Activated CD4-positive, alpha-beta memory T cell treated with anti-CD3 and anti-CD28 coated beads for 36 hours (primary cell): ENCODE data around the gene LRRC49. TPM values are rescaled to one million over a fixed set of nuclear protein-coding genes. Genes with fewer than 3 reads are reported as not detected.

ENCODE experiments used
- CTCF ChIA-PET: fragments of 350-600 bp; sonication (Branson Sonifier 250); formaldehyde crosslinking; loops from one replicate; lab custom pipeline; 2021; ENCODE audit warnings: antibody characterized with exemption, inconsistent platforms; lab: Charles Lee
- POLR2A ChIA-PET: fragments of 350-600 bp; sonication (Branson Sonifier 250); formaldehyde crosslinking; loops from one replicate; lab custom pipeline; 2021; ENCODE audit warnings: antibody characterized with exemption; lab: Charles Lee
- DNase-seq: peaks from one replicate; pipeline ENCODE4 v3.0.0-alpha.2; 2020
- H3K27ac Mint-ChIP-seq: one replicate; pipeline ENCODE4 v1.8.0; 2021; ENCODE audit warnings: mixed read lengths
- H3K27me3 Mint-ChIP-seq: one replicate; pipeline ENCODE4 v1.8.0; 2021; ENCODE audit warnings: mixed read lengths
- H3K36me3 Mint-ChIP-seq: one replicate; pipeline ENCODE4 v1.8.0; 2021; ENCODE audit warnings: mixed read lengths
- H3K4me1 Mint-ChIP-seq: one replicate; pipeline ENCODE4 v1.8.0; 2021; ENCODE audit warnings: low read depth, mixed read lengths
- H3K4me3 Mint-ChIP-seq: one replicate; pipeline ENCODE4 v1.8.0; 2021; ENCODE audit warnings: mild to moderate bottlenecking, mixed read lengths
- H3K9me3 Mint-ChIP-seq: one replicate; pipeline ENCODE4 v1.8.0; 2021; ENCODE audit warnings: mixed read lengths
- intact Hi-C: fragments of 100-400 bp; cut with micrococcal nuclease; formaldehyde crosslinking; loops from one replicate; pipeline ENCODE4 v1.15.1; 2023
- total RNA-seq, 2 experiments: library from RNA; stranded (reverse); gene quantifications; one replicate each; pipeline ENCODE4 v1.2.3, GENCODE V29; 2021

LRRC49 gene
- total RNA-seq, 2 experiments from 2014 or later: 0.26 to 0.46 TPM

DNA sequence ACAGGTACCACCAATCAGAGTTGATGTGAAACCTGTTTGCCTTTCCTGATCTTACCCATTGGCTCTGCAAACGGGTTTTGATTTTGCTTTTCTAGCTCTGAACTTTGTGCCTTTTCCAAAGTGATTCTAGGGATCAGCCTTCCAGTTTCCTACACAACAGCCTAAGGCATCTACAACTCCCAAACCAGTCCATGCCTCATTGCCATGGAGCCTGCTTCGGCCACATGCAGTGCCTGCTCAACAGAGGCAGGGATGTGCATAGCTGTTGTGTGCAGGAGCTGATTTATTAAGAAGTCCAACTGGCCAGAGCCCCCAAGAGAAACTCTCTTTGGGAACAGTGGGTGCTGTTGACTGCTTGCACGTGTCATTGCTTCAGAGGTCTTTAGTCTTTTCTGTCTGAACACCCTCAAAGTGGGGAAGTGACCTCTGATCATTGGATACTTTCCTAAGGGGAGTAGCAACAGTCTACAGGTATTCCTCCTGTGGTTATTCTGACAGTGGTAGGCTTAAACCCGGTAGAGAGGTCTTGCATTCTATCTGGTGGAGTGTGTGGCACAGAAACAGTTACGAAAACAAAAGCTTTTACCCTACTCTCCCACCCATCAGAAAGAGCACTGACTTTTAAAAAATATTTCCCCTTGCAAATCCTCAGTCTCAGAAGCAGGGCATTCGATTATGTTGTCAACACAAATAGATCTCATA, 186.0 kb downstream of the LRRC49 start:
- Mint-ChIP-seq H3K9me3 (peaks cover 3% of the 10 kb centered on the region), H3K36me3 (no peaks in the 10 kb centered on the region), H3K4me1 (no peaks in the 10 kb centered on the region), H3K27ac (no peak overlapping the region), H3K27me3 (peaks cover 13% of the 10 kb centered on the region), H3K4me3 (no peak overlapping the region)
- intact Hi-C loops: no loop called here
- CTCF ChIA-PET: no interaction called here
- DNase-seq: no peak
- POLR2A ChIA-PET: no interaction called here

DNA sequence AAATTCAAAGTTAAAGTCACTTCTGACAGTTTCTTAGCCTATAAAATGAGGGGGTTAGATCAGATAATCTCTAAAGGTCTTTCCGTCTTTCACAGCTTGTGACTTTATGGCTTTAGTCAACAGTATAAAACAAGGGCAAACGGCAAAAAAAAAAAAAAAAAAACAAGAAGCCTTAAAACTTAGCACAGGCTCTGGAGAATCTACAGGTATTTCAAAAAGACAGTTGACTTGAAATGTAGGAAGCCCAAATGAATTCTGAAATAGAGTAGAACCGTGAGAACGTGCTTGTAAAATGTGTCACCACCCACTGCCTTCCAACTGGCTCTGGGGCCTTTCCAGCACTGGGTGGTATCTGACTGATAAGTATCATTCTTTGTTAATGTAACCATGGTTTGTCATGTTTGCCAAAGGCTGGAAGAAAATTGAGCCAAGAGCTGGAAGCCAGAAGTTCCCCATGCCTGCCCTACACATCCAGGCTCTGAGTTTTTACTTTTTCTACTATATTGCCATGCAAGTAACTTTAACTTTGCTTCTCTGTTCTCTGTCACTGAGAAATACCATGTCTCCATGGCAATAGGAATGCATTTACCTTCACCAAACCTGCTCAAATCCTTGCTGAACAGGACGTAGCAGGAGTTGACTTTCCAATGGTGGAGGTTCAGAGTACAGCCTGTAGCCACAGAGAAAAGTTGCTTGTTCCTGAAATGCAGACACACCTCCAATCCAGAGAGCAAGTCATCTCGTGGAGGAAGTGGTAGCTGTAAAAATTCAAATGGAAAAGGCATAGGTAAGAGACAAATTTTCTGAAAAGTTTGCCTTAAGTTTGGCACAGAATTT, 186.8 kb downstream of the LRRC49 start:
- ChIA-PET CTCF (no interaction called here), POLR2A (no interaction called here)
- Mint-ChIP-seq H3K4me1 (no peaks in the 10 kb centered on the region), H3K27ac (no peak overlapping the region), H3K9me3 (peaks cover 2% of the 10 kb centered on the region), H3K4me3 (no peak overlapping the region), H3K27me3 (peaks cover 11% of the 10 kb centered on the region), H3K36me3 (no peaks in the 10 kb centered on the region)
- intact Hi-C loops: no loop called here
- DNase-seq: no peak

DNA sequence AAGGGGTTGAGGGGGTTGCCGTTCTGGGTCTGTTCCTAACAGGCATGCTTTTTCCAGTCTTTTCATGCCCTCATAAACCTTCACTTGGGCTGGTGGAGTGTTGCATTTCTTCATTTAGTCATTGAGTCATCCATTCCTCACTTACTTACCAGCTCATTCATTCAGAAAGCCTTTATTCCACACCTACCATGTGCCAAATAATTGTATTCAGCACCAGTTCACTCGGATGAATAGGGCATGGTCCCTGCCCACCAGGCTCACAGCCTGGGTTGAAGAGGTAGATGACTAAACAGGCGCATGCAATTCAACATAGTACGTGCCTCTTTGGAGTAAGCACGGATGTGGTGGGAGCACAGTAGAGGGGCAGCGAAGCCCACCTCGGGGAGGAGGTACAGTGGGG, 187.5 kb downstream of the LRRC49 start:
- Mint-ChIP-seq H3K4me3 (no peak overlapping the region), H3K9me3 (no peaks in the 10 kb centered on the region), H3K27ac (no peak overlapping the region), H3K4me1 (no peaks in the 10 kb centered on the region), H3K36me3 (no peaks in the 10 kb centered on the region), H3K27me3 (peaks cover 12% of the 10 kb centered on the region)
- DNase-seq: no peak
- ChIA-PET POLR2A (no interaction called here), CTCF (no interaction called here)
- intact Hi-C loops: no loop called here

DNA sequence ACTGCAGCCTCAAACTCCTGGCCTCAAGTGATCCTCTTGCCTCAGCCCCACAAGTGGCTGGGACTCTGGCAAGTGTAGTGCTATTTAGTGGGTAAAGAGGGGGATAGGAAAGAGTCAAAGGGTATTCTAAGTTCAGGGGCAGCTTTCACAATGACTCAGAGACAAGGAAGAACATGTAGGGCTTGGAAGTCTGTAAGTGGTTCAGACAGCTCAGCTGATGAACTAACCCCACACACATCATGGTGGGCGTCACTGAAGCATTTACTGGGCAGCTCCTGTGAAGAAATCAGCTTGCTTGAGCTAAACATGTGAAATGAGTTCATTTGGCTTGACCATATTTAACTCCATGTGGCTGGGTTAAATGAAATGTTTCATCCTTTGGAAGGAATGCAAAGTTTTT, 188.1 kb downstream of the LRRC49 start:
- no peaks in the 10 kb centered on the region for H3K9me3 Mint-ChIP-seq
- CTCF ChIA-PET: interaction anchor here (0.5 kb wide), 1 partner anchor 18 kb away, joined by 3 read pairs; no protein-coding TSS in a partner anchor
- H3K4me3 Mint-ChIP-seq: no peak overlapping the region
- POLR2A ChIA-PET: no interaction called here
- H3K36me3 Mint-ChIP-seq: no peaks in the 10 kb centered on the region
- no peaks in the 10 kb centered on the region for H3K4me1 Mint-ChIP-seq
- no peak for DNase-seq
- H3K27me3 Mint-ChIP-seq: peaks cover 13% of the 10 kb centered on the region
- no peak overlapping the region for H3K27ac Mint-ChIP-seq
- intact Hi-C loops: no loop called here

DNA sequence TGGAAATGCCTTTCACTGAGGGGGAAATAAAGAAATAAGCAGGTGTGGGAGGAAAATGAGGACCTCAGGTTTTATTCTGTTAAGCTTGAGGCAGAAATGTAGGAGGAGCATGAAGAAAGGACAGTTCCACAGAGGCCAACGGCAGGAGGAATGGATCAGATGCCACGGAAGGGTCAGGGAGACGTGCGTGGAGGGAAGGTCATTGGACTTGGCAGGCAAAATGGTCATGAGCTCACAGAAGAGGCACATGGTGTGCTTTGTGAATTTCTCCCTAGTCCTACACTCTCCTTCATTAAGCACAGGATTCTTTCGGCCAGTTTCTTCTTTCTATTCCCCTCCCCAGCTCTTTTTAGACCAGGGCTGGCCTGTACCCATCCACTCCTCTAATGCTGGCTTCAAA, 190.2 kb downstream of the LRRC49 start:
- POLR2A ChIA-PET: no interaction called here
- intact Hi-C loops: no loop called here

DNA sequence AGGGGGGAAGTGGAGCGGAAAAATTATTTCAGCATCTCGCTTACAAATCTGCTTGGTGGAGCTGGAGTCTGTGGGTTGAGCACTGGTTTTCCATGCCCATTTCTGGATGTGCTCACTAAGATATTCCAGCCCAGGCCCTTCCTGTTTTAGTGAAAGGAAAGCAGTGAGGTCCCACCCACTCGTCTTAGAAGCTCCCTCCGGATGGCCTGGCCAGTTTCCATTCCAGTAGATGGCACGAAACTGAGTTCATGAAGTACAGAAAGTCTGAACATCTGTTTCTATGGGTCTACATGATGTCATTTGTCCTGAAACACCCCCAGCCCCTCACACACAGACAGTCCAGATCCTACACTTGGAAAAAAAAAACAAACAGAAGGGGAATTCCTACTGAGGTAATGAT, 190.7 kb downstream of the LRRC49 start:
- CTCF ChIA-PET: no interaction called here
- no peaks in the 10 kb centered on the region for H3K4me1 Mint-ChIP-seq
- peaks cover 2% of the 10 kb centered on the region for H3K9me3 Mint-ChIP-seq
- no peak overlapping the region for H3K4me3 Mint-ChIP-seq
- POLR2A ChIA-PET: no interaction called here
- no peak overlapping the region for H3K27ac Mint-ChIP-seq
- intact Hi-C loops: no loop called here
- peaks cover 13% of the 10 kb centered on the region for H3K27me3 Mint-ChIP-seq
- DNase-seq: no peak
- H3K36me3 Mint-ChIP-seq: no peaks in the 10 kb centered on the region

More for the DNA sequence above, 190.2 kb downstream of the LRRC49 start:
- no peaks in the 10 kb centered on the region for H3K36me3 Mint-ChIP-seq
- no peak for DNase-seq
- CTCF ChIA-PET: no interaction called here
- H3K27me3 Mint-ChIP-seq: peaks cover 13% of the 10 kb centered on the region
- no peaks in the 10 kb centered on the region for H3K4me1 Mint-ChIP-seq
- no peak overlapping the region for H3K4me3 Mint-ChIP-seq
- H3K27ac Mint-ChIP-seq: no peak overlapping the region
- no peaks in the 10 kb centered on the region for H3K9me3 Mint-ChIP-seq

DNA sequence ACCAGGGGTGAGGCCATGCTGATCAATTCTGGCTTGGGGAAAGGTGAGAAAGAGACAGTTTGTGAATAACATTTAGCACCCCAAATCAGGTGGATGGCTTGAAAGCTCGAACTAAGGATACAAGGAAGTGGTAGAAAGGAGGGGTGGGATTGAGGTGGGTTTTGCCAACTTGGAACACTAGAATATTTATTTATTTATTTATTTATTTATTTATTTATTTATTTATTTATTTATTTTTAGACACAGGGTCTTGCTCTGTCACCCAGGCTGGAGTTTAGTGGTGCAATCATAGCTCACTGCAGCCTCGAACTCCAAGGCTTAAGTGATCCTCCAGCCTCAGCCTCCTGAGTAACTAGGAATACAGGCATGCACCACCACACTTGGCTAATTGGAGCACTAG, 191.6 kb downstream of the LRRC49 start:
- intact Hi-C loops: no loop called here
- ChIA-PET CTCF (no interaction called here), POLR2A (no interaction called here)

DNA sequence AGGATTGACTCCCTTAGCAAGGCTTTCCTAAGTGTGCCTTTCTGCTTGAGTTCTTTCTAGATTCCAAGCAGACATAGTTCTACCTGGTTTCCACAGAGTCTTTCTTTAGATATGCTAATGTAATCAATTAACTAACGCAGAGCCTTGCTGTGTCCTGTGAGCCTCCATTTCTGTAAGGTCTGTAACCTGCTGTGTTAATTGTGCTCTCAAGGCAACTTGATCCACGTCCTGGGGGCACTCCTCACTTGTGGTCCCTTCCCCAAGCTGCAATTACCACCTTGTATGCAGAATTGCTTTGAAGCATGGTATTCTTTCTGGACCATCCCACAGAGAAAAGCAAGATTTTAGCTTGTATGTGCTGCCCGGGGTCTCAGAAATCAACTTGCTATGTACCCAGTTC, 193.2 kb downstream of the LRRC49 start:
- Mint-ChIP-seq H3K36me3 (no peaks in the 10 kb centered on the region), H3K27ac (no peak overlapping the region), H3K4me1 (no peaks in the 10 kb centered on the region), H3K4me3 (no peak overlapping the region), H3K27me3 (peaks cover 20% of the 10 kb centered on the region), H3K9me3 (peaks cover 7% of the 10 kb centered on the region)
- no peak for DNase-seq
- CTCF ChIA-PET: no interaction called here
- POLR2A ChIA-PET: no interaction called here
- intact Hi-C loops: no loop called here

More for the DNA sequence above, 191.6 kb downstream of the LRRC49 start:
- DNase-seq: no peak
- Mint-ChIP-seq H3K9me3 (peaks cover 7% of the 10 kb centered on the region), H3K36me3 (no peaks in the 10 kb centered on the region), H3K4me3 (no peak overlapping the region), H3K27ac (no peak overlapping the region), H3K27me3 (peaks cover 17% of the 10 kb centered on the region), H3K4me1 (no peaks in the 10 kb centered on the region)

DNA sequence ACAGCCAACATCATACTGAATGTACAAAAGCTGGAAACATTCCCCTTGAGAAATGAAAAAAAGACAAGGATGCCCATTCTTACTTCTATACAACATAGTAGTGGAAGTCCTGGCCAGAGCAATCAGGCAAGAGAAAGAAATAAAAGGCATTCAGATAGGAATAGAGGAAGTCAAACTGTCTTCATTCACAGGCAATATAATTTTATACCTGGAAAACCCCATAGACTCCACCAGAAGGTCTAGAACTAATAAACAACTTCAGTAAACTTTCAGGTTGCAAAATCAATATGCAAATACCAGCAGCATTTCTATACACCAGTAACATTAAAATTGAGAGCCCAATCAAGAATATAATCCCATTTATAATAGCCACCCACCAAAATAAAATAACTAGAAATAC, 195.5 kb downstream of the LRRC49 start:
- CTCF ChIA-PET: no interaction called here
- intact Hi-C loops: no loop called here
- no peaks in the 10 kb centered on the region for H3K4me1 Mint-ChIP-seq
- peaks cover 7% of the 10 kb centered on the region for H3K9me3 Mint-ChIP-seq
- no peak for DNase-seq
- H3K27ac Mint-ChIP-seq: no peak overlapping the region
- peaks cover 17% of the 10 kb centered on the region for H3K27me3 Mint-ChIP-seq
- no peak overlapping the region for H3K4me3 Mint-ChIP-seq
- H3K36me3 Mint-ChIP-seq: no peaks in the 10 kb centered on the region
- POLR2A ChIA-PET: no interaction called here

DNA sequence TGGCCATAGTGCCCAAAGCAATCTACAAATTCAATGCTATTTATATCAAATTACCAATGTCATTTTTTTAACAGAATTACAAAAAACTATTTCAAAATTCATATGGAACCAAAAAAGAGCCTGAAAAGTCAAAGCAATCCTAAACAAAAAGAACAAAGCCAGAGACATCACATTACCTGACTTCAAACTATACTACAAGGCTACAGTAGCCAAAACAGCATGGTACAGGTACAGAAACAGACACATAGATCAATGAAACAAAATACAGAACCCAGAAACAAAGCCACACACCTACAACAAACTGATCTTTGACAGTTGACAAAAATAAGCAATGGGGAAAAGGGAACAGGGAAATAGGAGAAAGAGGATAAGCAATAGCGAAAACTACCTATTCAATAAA, 196.1 kb downstream of the LRRC49 start:
- DNase-seq: no peak
- Mint-ChIP-seq H3K27me3 (peaks cover 18% of the 10 kb centered on the region), H3K4me1 (no peaks in the 10 kb centered on the region), H3K4me3 (no peak overlapping the region), H3K9me3 (peaks cover 7% of the 10 kb centered on the region), H3K36me3 (no peaks in the 10 kb centered on the region), H3K27ac (no peak overlapping the region)
- POLR2A ChIA-PET: no interaction called here
- CTCF ChIA-PET: no interaction called here
- intact Hi-C loops: no loop called here

DNA sequence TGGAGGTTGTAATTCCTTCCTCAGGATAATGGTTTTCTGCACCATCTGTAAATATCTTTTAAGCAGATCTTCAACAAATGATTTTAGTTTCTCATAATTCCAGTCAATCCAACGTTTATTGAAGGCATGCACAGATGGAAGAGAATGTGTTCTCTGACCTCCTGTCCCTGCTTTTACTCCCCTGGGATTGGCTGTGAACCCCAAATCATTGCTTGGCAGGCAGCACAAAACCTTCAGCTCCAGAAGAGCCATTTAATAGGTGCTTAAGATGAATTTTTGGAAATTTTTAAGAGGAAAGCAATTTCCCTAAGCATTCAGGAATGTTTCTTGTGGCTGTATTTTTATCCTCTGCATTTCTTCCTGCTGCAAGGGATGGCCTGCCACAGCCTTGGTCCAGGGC, 197.2 kb downstream of the LRRC49 start:
- Mint-ChIP-seq H3K27me3 (peaks cover 20% of the 10 kb centered on the region), H3K9me3 (peaks cover 7% of the 10 kb centered on the region), H3K4me3 (no peak overlapping the region), H3K27ac (no peak overlapping the region), H3K36me3 (no peaks in the 10 kb centered on the region), H3K4me1 (no peaks in the 10 kb centered on the region)
- CTCF ChIA-PET: no interaction called here
- POLR2A ChIA-PET: no interaction called here
- DNase-seq: no peak
- intact Hi-C loops: no loop called here

DNA sequence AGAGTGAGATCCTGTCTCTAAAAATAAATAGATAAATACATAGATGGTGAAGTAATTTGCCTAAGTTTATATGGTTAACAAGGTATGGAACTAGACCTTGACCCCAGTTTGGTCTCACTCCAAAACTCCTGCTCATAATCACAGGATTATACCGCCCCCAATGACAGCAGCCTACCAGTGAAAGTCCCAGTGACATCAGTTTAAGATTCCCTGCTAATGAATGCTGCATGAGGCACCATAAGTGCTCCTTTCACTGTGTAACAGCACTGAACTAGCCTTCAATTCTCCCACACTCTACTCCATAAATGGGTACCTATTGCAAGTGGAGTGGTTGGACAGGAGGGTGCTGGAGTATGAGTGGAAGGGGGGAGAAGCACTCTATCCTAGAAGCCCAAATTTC, 199.0 kb downstream of the LRRC49 start:
- CTCF ChIA-PET: no interaction called here
- POLR2A ChIA-PET: no interaction called here
- no peaks in the 10 kb centered on the region for H3K4me1 Mint-ChIP-seq
- no peak for DNase-seq
- intact Hi-C loops: no loop called here
- H3K27me3 Mint-ChIP-seq: peaks cover 15% of the 10 kb centered on the region
- H3K4me3 Mint-ChIP-seq: no peak overlapping the region
- peaks cover 7% of the 10 kb centered on the region for H3K9me3 Mint-ChIP-seq
- no peak overlapping the region for H3K27ac Mint-ChIP-seq
- H3K36me3 Mint-ChIP-seq: no peaks in the 10 kb centered on the region
